ENCODE measurements around the gene TECR. TPM values are rescaled to one million over a fixed set of nuclear protein-coding genes. Genes with fewer than 3 reads are reported as not detected.
"Not testable (repeated sequence)": the region's sequence is repeated elsewhere in the genome, so short reads cannot be mapped to it uniquely, and the experiment has no call there.

Gene TECR
- polyA plus RNA-seq, 4 donors, result 122 to 154 (median 143) TPM

DNA sequence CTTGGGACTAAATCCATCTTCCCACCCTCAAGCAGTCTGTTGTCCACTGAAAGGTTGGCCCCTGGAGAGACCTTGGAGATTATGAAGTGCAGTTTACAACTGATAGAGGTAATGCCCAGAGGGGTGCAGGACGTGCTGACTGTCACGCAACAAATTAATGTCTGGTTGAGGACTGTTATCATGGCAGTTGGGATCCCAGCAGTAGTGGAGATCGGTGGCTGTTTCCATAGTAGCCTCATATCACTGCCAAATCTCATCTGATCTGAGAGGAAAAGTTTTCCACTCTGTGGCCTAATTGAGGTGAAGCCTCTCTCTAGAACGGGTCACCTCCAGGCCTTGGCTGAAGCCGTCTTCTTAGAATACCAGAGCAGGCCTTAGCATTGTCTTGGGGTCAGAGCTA lies 4.1 kb downstream of the TECR start:
- DNase-seq (ENCODE audit: low read depth in 4 of 4, low spot score in 2 of 4), result no peak

GRCh38 chr19:14536926-14537692 lies 7.7 kb downstream of the TECR start:
- no peak for DNase-seq (ENCODE audit: low read depth in 4 of 4, low spot score in 2 of 4)

DNA sequence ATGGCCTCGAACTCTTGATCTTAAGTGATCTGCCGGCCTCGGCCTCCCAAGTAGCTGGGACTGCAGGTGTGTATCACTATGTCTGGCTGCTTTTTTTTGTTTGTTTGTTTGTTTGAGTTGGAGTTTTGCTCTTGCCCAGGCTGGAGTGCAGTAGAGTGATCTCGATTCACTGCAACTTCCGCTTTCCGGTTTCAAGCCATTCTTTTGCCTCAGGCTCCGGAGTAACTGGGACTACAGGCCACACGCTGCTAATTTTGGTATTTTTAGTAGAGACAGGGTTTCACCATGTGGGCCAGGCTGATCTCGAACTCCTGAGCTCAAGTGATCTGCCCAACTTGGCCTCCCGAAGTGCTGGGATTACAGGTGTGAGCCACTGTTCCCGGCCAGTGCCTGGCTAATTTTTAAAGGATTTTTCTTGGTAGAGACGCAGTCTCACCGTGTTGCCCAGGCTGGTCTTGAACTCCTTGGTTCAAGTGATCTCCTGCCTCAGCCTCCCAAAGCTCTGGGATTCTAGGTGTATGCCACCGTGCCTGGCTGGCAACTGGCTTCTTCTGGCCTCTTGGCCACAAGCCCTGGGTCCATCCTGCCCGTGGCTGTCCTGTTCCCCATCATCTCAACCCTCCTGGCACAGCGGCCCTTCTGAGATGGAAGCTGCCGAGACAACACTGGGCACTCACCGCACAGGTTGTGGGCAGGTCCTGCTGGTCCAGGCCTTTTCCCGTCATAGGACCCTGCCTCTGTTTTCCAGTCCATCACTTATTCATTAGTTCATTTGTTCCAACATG lies 11.5 kb downstream of the TECR start:
- no peak for DNase-seq (ENCODE audit: low read depth in 4 of 4, low spot score in 2 of 4)

DNA sequence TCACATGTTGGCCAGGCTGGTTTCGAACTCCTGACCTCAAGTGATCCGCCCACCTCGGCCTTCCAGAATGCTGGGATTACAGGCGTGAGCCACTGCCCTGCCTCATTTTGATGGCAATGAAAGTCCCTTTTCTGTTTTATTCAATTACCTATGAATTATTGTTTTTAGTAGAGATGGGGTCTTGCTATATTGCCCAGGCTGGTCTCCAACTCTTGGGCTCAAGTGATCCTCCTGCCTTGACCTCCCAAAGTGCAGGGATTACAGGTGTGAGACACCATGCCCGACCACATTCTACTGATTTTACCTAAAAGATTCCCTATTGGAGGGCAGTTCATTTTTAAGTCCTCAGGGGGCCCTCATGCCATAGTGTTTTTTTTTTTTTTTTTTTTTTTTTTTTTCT lies 12.6 kb downstream of the TECR start:
- DNase-seq (ENCODE audit: low read depth in 4 of 4, low spot score in 2 of 4), result not testable (repeated sequence)

GRCh38 chr19:14542711-14543328 lies 13.4 kb downstream of the TECR start:
- DNase-seq (ENCODE audit: low read depth in 4 of 4, low spot score in 2 of 4), result no peak

- DNase-seq (ENCODE audit: low read depth in 4 of 4, low spot score in 2 of 4), result no peak
Observed at GRCh38 chr19:14544047-14544446, 14.7 kb downstream of the TECR start.

- DNase-seq (ENCODE audit: low read depth in 4 of 4, low spot score in 2 of 4), result no peak
Observed at GRCh38 chr19:14544977-14545715, 15.8 kb downstream of the TECR start.

DNA sequence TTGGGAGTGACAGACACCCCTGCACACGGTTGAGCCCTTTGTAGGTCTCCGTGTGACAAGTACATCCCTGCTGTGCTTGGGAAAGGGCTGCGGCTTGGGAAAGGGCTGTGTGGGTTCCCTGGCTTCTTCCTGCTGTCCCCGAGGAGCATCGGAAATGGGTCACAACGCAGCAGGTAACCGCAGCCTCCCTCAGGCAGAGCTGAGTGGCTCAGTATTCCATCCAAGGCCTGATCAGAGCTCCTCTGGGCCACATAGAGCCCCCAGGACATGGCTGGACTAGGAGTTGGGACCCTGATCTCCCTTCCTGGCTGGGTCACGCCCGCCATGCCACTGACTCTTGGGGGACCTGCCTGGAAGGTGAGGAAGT lies 16.3 kb downstream of the TECR start:
- no peak for DNase-seq (ENCODE audit: low read depth in 4 of 4, low spot score in 2 of 4)

- no peak for DNase-seq (ENCODE audit: low read depth in 4 of 4, low spot score in 2 of 4)
Observed at GRCh38 chr19:14550201-14550754, 20.9 kb downstream of the TECR start.

- DNase-seq (ENCODE audit: low read depth in 4 of 4, low spot score in 2 of 4), result not testable (repeated sequence)
Observed at GRCh38 chr19:14551134-14552005, 22.0 kb downstream of the TECR start.

DNA sequence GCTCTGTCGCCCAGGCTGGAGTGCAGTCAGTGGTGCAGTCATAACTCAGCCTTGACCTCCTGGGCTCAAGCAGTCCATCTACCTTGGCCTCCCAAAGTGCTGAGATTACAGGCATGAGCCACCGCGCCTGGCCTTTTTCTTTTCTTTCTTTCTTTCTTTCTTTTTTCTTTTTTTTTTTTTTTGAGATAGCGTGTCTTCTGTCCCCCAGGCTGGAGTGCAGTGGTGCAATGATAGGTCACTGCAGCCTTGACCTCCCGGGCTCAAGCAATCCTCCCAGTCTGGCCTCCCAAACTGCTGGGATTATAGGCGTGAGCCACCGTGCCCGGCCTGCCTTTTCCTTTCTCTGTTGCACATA lies 22.6 kb downstream of the TECR start:
- not testable (repeated sequence) for DNase-seq (ENCODE audit: low read depth in 4 of 4, low spot score in 2 of 4)

GRCh38 chr19:14553042-14553938 lies 23.9 kb downstream of the TECR start:
- no peak for DNase-seq (ENCODE audit: low read depth in 4 of 4, low spot score in 2 of 4)

GRCh38 chr19:14553939-14554243 lies 24.5 kb downstream of the TECR start:
- no peak for DNase-seq (ENCODE audit: low read depth in 4 of 4, low spot score in 2 of 4)

DNA sequence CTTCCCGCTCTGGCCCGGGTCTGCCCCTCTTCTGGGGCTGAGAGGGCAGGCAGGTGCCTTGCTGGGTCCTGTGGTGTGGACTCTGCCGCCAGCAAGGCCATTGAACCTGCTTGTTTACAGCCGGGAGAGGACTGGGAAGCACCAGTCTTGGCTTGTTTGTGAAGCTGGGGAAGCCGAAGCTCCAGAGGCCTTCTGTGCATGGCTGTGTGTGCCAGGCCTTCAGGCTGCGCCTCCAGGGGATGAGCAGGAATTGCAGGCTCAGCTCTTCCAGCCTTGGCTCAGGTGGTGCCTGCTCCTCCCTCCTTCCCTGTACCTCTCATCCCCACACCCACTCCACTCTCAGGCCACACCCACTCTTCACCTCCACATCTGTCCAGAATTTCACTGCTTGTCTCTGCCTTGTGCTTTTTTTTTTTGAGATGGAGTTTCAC lies 25.0 kb downstream of the TECR start:
- DNase-seq (ENCODE audit: low read depth in 4 of 4, low spot score in 2 of 4), result no peak

- DNase-seq (ENCODE audit: low read depth in 4 of 4, low spot score in 2 of 4), result no peak
Observed at GRCh38 chr19:14555918-14556661, 26.7 kb downstream of the TECR start.

GRCh38 chr19:14556662-14557188 lies 27.3 kb downstream of the TECR start:
- DNase-seq (ENCODE audit: low read depth in 4 of 4, low spot score in 2 of 4), result no peak

DNA sequence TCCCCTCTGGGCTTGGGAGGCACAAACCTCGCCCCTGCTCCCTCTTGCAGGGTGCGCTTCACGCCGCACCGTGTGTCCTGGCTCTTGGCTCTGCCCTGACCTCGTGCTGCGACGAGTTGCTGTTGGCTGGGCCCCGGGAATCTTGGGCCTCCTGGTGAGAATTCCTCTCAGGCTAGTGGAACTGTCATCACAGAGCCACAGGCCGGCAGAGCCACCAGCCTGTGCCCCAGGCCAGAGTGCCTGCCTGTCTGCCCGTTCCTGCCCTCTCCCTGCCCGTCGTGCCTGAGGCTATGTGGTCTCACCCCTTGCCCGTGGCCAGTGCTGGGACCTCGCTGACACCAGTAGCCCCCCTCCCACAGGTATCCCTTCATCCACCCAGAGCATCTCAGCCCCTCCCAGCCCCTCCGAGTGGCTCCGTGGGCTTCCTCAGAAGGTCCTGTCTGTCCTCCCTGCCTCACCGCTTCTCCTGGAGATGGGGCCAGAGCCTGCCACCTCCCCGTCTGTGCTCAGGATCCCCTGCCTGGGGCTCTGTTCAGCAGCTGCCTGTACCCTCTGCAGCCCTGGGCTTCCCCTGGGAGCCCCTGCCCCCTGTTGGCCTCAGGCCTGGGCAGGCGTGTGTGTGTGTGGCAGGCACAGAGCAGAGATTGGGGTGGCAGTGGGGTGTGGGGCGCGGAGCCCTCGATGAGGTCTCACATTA lies 29.1 kb downstream of the TECR start:
- DNase-seq (ENCODE audit: low read depth in 4 of 4, low spot score in 2 of 4), result no peak
